ENCODE results near the gene CACNA2D3. TPM values are rescaled to one million over a fixed set of nuclear protein-coding genes. Genes with fewer than 3 reads are reported as not detected.

Gene CACNA2D3
- total RNA-seq, 4 donors from 2014 or later: 0.27 to 1.5 (median 0.79) TPM

GRCh38 chr3:54873059-54874010 is 751.0 kb downstream of the CACNA2D3 start:
- 77 to 82% methylated on average over 8 of the region's 8 CpGs for WGBS, 2 donors
- H3K4me3 ChIP-seq (ENCODE audit: low read depth, poor library complexity, severe bottlenecking): no peak overlapping the region
- intact Hi-C loops (cut with DNase I; ENCODE audit: low total_unique reads): no loop called here
- TF ChIP-seq CTCF (IDR thresholded peaks at IDR 0.05) (no peak), POLR2A (IDR thresholded peaks at IDR 0.05) (no peak)
- no peak for DNase-seq (ENCODE audit: low spot score in 2 of 2)

- 52 to 56% methylated on average over 7 of the region's 7 CpGs for WGBS, 2 donors
- no peak for DNase-seq (ENCODE audit: low spot score in 2 of 2)
- TF ChIP-seq POLR2A (IDR thresholded peaks at IDR 0.05) (no peak), CTCF (IDR thresholded peaks at IDR 0.05) (no peak)
- no peak overlapping the region for H3K4me3 ChIP-seq (ENCODE audit: low read depth, poor library complexity, severe bottlenecking)
- intact Hi-C loops (cut with DNase I; ENCODE audit: low total_unique reads): no loop called here
These were observed 752.6 kb downstream of the CACNA2D3 start for GRCh38 chr3:54874816-54875556.

GRCh38 chr3:54875596-54876268 is 753.4 kb downstream of the CACNA2D3 start:
- no peak overlapping the region for H3K4me3 ChIP-seq (ENCODE audit: low read depth, poor library complexity, severe bottlenecking)
- no peak for TF ChIP-seq POLR2A (IDR thresholded peaks at IDR 0.05)
- TF ChIP-seq CTCF (IDR thresholded peaks at IDR 0.05): no peak
- WGBS, 2 donors: 52 to 57% methylated on average over 8 of the region's 8 CpGs
- intact Hi-C loops (cut with DNase I; ENCODE audit: low total_unique reads): no loop called here
- no peak for DNase-seq (ENCODE audit: low spot score in 2 of 2)

- H3K4me3 ChIP-seq (ENCODE audit: low read depth, poor library complexity, severe bottlenecking): no peak overlapping the region
- WGBS, 2 donors: 89 to 94% methylated on average over 5 of the region's 5 CpGs
- intact Hi-C loops (cut with DNase I; ENCODE audit: low total_unique reads): no loop called here
- no peak for TF ChIP-seq POLR2A (IDR thresholded peaks at IDR 0.05)
- TF ChIP-seq CTCF (IDR thresholded peaks at IDR 0.05): no peak
- no peak for DNase-seq (ENCODE audit: low spot score in 2 of 2)
These were observed 754.3 kb downstream of the CACNA2D3 start for GRCh38 chr3:54876694-54877093.

GRCh38 chr3:54877730-54878129 is 755.4 kb downstream of the CACNA2D3 start:
- 55 to 56% methylated on average over 4 of the region's 4 CpGs for WGBS, 2 donors
- H3K4me3 ChIP-seq (ENCODE audit: low read depth, poor library complexity, severe bottlenecking): no peak overlapping the region
- TF ChIP-seq POLR2A (IDR thresholded peaks at IDR 0.05) (no peak), CTCF (IDR thresholded peaks at IDR 0.05) (no peak)
- no peak for DNase-seq (ENCODE audit: low spot score in 2 of 2)
- intact Hi-C loops (cut with DNase I; ENCODE audit: low total_unique reads): no loop called here

All from lower leg skin (tissue), 4 donors.